ENCODE data around the gene FAHD1.
"Not testable (repeated sequence)": the region's sequence is repeated elsewhere in the genome, so short reads cannot be mapped to it uniquely, and the experiment has no call there.

The FAHD1 gene

GRCh38 chr16:1790261-1790610, 36.8 kb upstream of the FAHD1 start:
- no peak for DNase-seq

- DNase-seq = no peak
These were observed 36.3 kb upstream of the FAHD1 start for GRCh38 chr16:1790611-1791255.

GRCh38 chr16:1791256-1791942, 35.6 kb upstream of the FAHD1 start:
- DNase-seq = peak; percentile 2

GRCh38 chr16:1791943-1792812, 34.8 kb upstream of the FAHD1 start:
- DNase-seq = peak; percentile 2

GRCh38 chr16:1792836-1793577, 34.0 kb upstream of the FAHD1 start:
- peak; percentile 3 for DNase-seq

GRCh38 chr16:1793578-1794220, 33.3 kb upstream of the FAHD1 start, which contains the start of gene IGFALS:
TSS of gene IGFALS (minus strand) at chr16:1793705. CDS start at chr16:1793652, 53 bp downstream.
- peak; percentile 3 for DNase-seq

- peak; percentile 2 for DNase-seq
These were observed 32.7 kb upstream of the FAHD1 start for GRCh38 chr16:1794221-1794871.

- DNase-seq = no peak
These were observed 31.9 kb upstream of the FAHD1 start for GRCh38 chr16:1794908-1795666.

- not testable (repeated sequence) for DNase-seq
These were observed 27.7 kb upstream of the FAHD1 start for GRCh38 chr16:1799263-1799662.

- DNase-seq = no peak
These were observed 26.3 kb upstream of the FAHD1 start for GRCh38 chr16:1800701-1801100.

GRCh38 chr16:1807626-1808025, 19.4 kb upstream of the FAHD1 start:
- no peak for DNase-seq

GRCh38 chr16:1808691-1809090, 18.3 kb upstream of the FAHD1 start:
- no peak for DNase-seq

GRCh38 chr16:1809281-1809801, 17.7 kb upstream of the FAHD1 start:
- no peak for DNase-seq

GRCh38 chr16:1810106-1810505, 16.9 kb upstream of the FAHD1 start:
- DNase-seq = no peak

GRCh38 chr16:1810536-1810935, 16.5 kb upstream of the FAHD1 start:
- DNase-seq = no peak

GRCh38 chr16:1812732-1813163, 14.3 kb upstream of the FAHD1 start:
- peak; percentile 26 for DNase-seq

- DNase-seq = no peak
These were observed 11.5 kb upstream of the FAHD1 start for GRCh38 chr16:1815461-1815860.

- DNase-seq = no peak
These were observed 10.4 kb upstream of the FAHD1 start for GRCh38 chr16:1816396-1817275.

GRCh38 chr16:1817276-1817589, 9.8 kb upstream of the FAHD1 start:
- DNase-seq = no peak

GRCh38 chr16:1817716-1818115, 9.3 kb upstream of the FAHD1 start:
- DNase-seq = no peak

All from activated gamma-delta T cell treated with Interleukin-2 at 50 U/mL for 16 hours (primary cell).